Ectodermal cell (in vitro differentiated cells): ENCODE results near the gene GPBAR1.

Experiments
- H3K27ac ChIP-seq: 2 replicates; pipeline ENCODE4 v1.7.0; 2013; ENCODE audit warnings: mild to moderate bottlenecking, low read depth, low read length; ENCODE audit not compliant: insufficient read depth, poor library complexity, severe bottlenecking
- H3K27me3 ChIP-seq: 2 replicates; pipeline ENCODE4 v1.7.0; 2013; ENCODE audit warnings: mild to moderate bottlenecking, low read length; ENCODE audit not compliant: insufficient read depth, control insufficient read depth, poor library complexity, severe bottlenecking
- H3K36me3 ChIP-seq: one replicate; pipeline ENCODE4 v1.7.0; 2013; ENCODE audit warnings: low read length; ENCODE audit not compliant: control insufficient read depth, insufficient read depth
- H3K4me1 ChIP-seq: one replicate; pipeline ENCODE4 v1.7.0; 2013; ENCODE audit warnings: low read length; ENCODE audit not compliant: control insufficient read depth, insufficient read depth
- H3K4me3 ChIP-seq: 2 replicates; pipeline ENCODE4 v1.7.0; 2013; ENCODE audit warnings: low read depth, low read length, control low read depth; ENCODE audit not compliant: insufficient read depth
- H3K9me3 ChIP-seq: 2 replicates; pipeline ENCODE4 v1.7.0; 2013; ENCODE audit warnings: mild to moderate bottlenecking, low read length, moderate library complexity; ENCODE audit not compliant: control insufficient read depth
- WGBS, 2 experiments: methylation state at CpG; one replicate each; pipeline ENCODE4 v1.1.7; 2013; ENCODE audit warnings: missing lambda C conversion rate in 2 of 2; 5-methylcytosine and 5-hydroxymethylcytosine counted together

Gene GPBAR1

DNA sequence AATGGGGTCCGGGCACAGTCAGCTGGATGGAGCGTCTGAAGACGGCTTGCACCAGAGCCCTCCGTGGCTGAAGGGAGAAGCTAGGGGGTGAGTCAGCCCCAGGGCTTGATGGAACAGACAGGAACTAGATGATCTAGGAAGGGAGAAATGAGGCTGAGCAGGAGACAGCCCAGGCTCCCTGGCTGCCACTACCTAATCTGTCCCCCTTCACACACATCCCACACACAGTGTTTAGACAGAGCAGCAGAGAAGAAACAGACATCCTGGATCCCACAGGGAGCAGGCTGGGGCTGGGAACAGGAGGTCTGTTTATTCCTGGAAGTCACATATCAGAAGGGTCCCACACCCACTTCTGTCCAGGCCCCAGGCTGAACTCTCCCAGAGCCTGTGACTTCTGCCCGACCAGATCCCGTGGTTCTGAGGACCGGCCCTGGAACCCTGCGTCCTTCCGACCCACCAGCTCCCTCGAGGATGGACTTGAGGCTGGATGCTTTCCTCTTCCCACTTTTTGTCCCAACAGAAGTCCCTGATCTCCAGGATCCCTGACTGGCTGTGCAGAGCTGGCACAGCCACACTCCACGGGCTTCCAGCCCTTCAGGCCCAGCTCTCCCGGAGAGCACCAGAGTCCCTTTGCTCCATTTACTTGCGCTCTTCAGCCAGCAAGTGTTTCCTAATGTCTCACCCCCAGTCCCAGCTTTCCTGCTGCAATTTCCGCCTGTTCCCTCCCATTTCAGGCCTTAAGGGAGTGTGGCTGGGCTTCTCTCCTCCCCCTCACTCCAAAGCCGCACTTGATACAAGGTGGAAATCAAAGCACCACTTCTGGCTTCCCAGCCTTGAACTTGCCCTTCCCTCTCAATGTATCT is 1.5 kb upstream of the GPBAR1 start:
- Histone ChIP-seq H3K9me3 (no peaks in the 10 kb centered on the region), H3K4me3 (no peak overlapping the region), H3K27ac (no peak overlapping the region), H3K36me3 (peaks cover 12% of the 10 kb centered on the region), H3K4me1 (peaks cover 13% of the 10 kb centered on the region), H3K27me3 (no peaks in the 10 kb centered on the region)
- WGBS, 2 experiments: 82 to 86% methylated on average over 15 of the region's 15 CpGs

DNA sequence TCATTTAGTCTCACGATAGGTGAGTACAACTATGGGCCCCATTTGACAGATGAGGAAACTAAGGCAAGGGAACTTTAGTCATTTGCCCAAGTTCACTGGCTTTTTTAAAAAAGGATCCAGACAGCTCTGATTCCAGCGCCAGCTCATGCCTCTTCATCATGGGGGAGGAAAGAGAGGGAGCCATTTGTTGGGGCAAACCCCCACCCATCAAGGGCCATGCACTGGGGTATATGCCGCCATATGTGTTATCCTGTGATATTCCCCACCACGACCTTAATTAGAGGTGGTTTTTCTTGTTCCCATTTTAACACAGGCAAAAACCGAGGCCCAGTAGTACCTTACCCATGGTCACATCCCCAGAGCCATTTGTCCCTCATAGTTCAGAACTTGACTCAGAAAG is 649 bp upstream of the GPBAR1 start:
- Histone ChIP-seq H3K36me3 (peaks cover 15% of the 10 kb centered on the region), H3K4me1 (peaks cover 13% of the 10 kb centered on the region), H3K27me3 (no peaks in the 10 kb centered on the region), H3K27ac (no peak overlapping the region), H3K9me3 (no peaks in the 10 kb centered on the region), H3K4me3 (no peak overlapping the region)
- 87 to 93% methylated on average over 5 of the region's 5 CpGs for WGBS, 2 experiments

DNA sequence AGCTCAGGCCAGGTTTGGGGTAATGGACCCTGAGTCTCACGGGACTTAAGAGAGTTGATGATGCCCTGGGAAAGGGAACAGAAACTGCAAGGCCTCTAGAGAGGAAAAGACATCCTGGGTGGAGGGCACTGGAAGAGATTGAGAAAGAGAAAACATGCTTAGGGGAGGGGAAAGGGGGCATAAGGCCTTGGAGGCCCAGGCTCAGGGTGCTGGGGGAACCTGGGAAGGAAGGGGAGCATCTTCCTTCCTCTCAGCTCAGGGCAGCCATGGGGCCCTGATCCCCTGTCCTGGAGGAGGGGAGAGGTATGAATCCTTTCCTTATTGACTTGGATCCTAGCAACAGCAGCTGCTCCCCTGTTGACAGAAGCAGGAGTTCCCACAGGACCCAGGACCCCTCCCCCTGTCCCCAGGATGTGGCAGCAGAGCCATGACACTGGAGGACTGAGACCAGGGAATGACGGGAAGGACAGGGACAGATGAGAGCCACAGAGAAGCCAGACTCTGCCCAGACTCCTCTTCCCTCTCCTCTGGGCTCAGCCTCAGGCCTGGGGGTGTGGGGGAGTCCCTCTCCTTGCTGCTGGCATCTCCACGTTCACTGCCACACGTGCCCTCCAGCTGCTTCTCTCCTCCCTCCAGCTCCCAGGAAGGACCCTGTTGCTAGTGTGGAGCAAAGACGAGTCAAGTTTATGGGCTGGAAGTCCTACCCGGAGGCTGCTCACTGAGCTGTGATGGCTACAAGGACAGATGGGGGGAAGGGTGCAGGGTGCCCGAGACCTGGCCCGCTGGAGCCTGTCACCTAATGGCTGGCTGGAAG is 815 bp downstream of the GPBAR1 start:
- H3K4me3 ChIP-seq: no peak overlapping the region
- H3K27me3 ChIP-seq: no peaks in the 10 kb centered on the region
- peaks cover 13% of the 10 kb centered on the region for H3K4me1 ChIP-seq
- 74 to 75% methylated on average over 8 of the region's 8 CpGs for WGBS, 2 experiments
- peak overlapping the region; percentile 50 for H3K27ac ChIP-seq
- H3K9me3 ChIP-seq: no peaks in the 10 kb centered on the region
- H3K36me3 ChIP-seq: peaks cover 22% of the 10 kb centered on the region

DNA sequence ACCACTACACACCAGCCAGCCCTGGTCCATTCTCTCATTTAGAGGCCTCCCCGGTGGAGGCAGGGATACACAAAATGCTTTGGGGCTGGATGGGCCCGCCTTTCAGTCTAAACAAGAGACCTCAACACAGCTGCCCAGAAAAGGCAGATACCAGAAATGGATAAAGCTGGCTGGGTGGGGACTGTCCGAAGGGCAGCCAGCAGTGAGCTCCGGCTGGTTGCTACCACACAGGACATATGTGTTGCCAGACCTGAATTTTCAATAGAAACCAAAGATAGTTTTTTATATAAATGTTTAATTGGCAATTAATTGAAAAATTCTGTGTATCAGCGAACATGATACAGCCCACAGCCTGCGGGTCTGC is 1.4 kb downstream of the GPBAR1 start:
- H3K36me3 ChIP-seq: peaks cover 24% of the 10 kb centered on the region
- WGBS, 2 experiments: 94 to 95% methylated on average over 6 of the region's 6 CpGs
- no peak overlapping the region for H3K4me3 ChIP-seq
- peaks cover 13% of the 10 kb centered on the region for H3K4me1 ChIP-seq
- peak overlapping the region; percentile 50 for H3K27ac ChIP-seq
- H3K27me3 ChIP-seq: no peaks in the 10 kb centered on the region
- H3K9me3 ChIP-seq: no peaks in the 10 kb centered on the region

DNA sequence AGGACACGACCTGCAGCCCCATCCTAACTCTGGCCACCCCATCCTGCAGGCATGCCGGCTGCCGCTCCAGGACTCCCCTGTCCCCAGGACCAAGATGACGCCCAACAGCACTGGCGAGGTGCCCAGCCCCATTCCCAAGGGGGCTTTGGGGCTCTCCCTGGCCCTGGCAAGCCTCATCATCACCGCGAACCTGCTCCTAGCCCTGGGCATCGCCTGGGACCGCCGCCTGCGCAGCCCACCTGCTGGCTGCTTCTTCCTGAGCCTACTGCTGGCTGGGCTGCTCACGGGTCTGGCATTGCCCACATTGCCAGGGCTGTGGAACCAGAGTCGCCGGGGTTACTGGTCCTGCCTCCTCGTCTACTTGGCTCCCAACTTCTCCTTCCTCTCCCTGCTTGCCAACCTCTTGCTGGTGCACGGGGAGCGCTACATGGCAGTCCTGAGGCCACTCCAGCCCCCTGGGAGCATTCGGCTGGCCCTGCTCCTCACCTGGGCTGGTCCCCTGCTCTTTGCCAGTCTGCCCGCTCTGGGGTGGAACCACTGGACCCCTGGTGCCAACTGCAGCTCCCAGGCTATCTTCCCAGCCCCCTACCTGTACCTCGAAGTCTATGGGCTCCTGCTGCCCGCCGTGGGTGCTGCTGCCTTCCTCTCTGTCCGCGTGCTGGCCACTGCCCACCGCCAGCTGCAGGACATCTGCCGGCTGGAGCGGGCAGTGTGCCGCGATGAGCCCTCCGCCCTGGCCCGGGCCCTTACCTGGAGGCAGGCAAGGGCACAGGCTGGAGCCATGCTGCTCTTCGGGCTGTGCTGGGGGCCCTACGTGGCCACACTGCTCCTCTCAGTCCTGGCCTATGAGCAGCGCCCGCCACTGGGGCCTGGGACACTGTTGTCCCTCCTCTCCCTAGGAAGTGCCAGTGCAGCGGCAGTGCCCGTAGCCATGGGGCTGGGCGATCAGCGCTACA is 2.1 kb downstream of the GPBAR1 start:
- Histone ChIP-seq H3K27me3 (no peaks in the 10 kb centered on the region), H3K27ac (no peak overlapping the region), H3K36me3 (peaks cover 27% of the 10 kb centered on the region), H3K4me1 (peaks cover 13% of the 10 kb centered on the region), H3K9me3 (no peaks in the 10 kb centered on the region), H3K4me3 (no peak overlapping the region)
- 94% methylated on average over 39 of the region's 39 CpGs for WGBS, 2 experiments

GRCh38 chr2:218263817-218264641 is 3.2 kb downstream of the GPBAR1 start:
- Histone ChIP-seq H3K27me3 (no peaks in the 10 kb centered on the region), H3K9me3 (no peaks in the 10 kb centered on the region), H3K36me3 (peaks cover 27% of the 10 kb centered on the region), H3K27ac (no peak overlapping the region), H3K4me1 (peaks cover 14% of the 10 kb centered on the region), H3K4me3 (no peak overlapping the region)
- WGBS, 2 experiments: 90 to 92% methylated on average over 17 of the region's 17 CpGs

GRCh38 chr2:218264773-218265561 is 4.2 kb downstream of the GPBAR1 start:
- no peak overlapping the region for H3K27ac ChIP-seq
- peaks cover 27% of the 10 kb centered on the region for H3K36me3 ChIP-seq
- WGBS, 2 experiments: 94 to 96% methylated on average over 22 of the region's 22 CpGs
- H3K4me1 ChIP-seq: peaks cover 17% of the 10 kb centered on the region
- no peaks in the 10 kb centered on the region for H3K27me3 ChIP-seq
- H3K4me3 ChIP-seq: no peak overlapping the region
- H3K9me3 ChIP-seq: no peaks in the 10 kb centered on the region

DNA sequence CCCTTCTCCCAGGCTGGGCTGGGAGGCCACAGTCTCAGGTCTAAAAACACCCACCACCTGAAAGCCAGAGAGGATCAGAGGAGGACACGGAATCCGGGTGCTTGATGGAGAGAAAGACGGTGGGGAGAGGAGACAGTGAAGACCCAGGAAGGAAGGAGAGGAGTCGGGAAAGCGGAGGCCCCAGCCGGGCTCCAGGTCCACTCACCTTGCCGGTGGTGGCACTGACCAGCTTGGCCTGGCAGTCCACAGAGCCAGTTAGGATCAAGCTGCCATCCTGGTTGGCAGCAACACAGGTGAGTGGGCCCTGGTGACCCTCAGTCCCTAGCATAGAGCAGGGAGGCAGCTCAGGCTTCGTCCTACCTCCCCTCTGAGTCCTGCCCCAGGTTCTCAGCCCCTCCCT is 4.8 kb downstream of the GPBAR1 start:
- Histone ChIP-seq H3K27me3 (no peaks in the 10 kb centered on the region), H3K4me1 (peaks cover 17% of the 10 kb centered on the region), H3K4me3 (no peak overlapping the region), H3K9me3 (no peaks in the 10 kb centered on the region), H3K27ac (no peak overlapping the region), H3K36me3 (peaks cover 27% of the 10 kb centered on the region)
- 94 to 95% methylated on average over 8 of the region's 8 CpGs for WGBS, 2 experiments
